ENCODE data around the gene ACTA1.
"Not testable (repeated sequence)": the region's sequence is repeated elsewhere in the genome, so short reads cannot be mapped to it uniquely, and the experiment has no call there.

ACTA1 gene

GRCh38 chr1:229409616-229410369 is 24.1 kb downstream of the ACTA1 start:
- DNase-seq (ENCODE audit: low read depth in 2 of 3, low spot score in 2 of 3) = no peak

GRCh38 chr1:229408458-229409037 is 25.3 kb downstream of the ACTA1 start:
- DNase-seq (ENCODE audit: low read depth in 2 of 3, low spot score in 2 of 3) = no peak

GRCh38 chr1:229407206-229408026 is 26.5 kb downstream of the ACTA1 start:
- DNase-seq (ENCODE audit: low read depth in 2 of 3, low spot score in 2 of 3) = no peak

GRCh38 chr1:229406798-229407197 is 27.1 kb downstream of the ACTA1 start:
- DNase-seq (ENCODE audit: low read depth in 2 of 3, low spot score in 2 of 3) = no peak

- no peak for DNase-seq (ENCODE audit: low read depth in 2 of 3, low spot score in 2 of 3)
Observed at GRCh38 chr1:229403573-229403972, 30.3 kb downstream of the ACTA1 start.

GRCh38 chr1:229402993-229403392 is 30.9 kb downstream of the ACTA1 start:
- no peak for DNase-seq (ENCODE audit: low read depth in 2 of 3, low spot score in 2 of 3)

- DNase-seq (ENCODE audit: low read depth in 2 of 3, low spot score in 2 of 3) = not testable (repeated sequence)
Observed at GRCh38 chr1:229402329-229402728, 31.6 kb downstream of the ACTA1 start.

GRCh38 chr1:229397762-229398161 is 36.1 kb downstream of the ACTA1 start:
- no peak for DNase-seq (ENCODE audit: low read depth in 2 of 3, low spot score in 2 of 3)

GRCh38 chr1:229396585-229397206 is 37.2 kb downstream of the ACTA1 start:
- no peak for DNase-seq (ENCODE audit: low read depth in 2 of 3, low spot score in 2 of 3)

GRCh38 chr1:229394517-229394916 is 39.4 kb downstream of the ACTA1 start:
- DNase-seq (ENCODE audit: low read depth in 2 of 3, low spot score in 2 of 3) = not testable (repeated sequence)

GRCh38 chr1:229392936-229393335 is 41.0 kb downstream of the ACTA1 start:
- DNase-seq (ENCODE audit: low read depth in 2 of 3, low spot score in 2 of 3) = no peak

GRCh38 chr1:229390130-229390529 is 43.8 kb downstream of the ACTA1 start:
- no peak for DNase-seq (ENCODE audit: low read depth in 2 of 3, low spot score in 2 of 3)

- DNase-seq (ENCODE audit: low read depth in 2 of 3, low spot score in 2 of 3) = no peak
Observed at GRCh38 chr1:229388897-229389580, 44.9 kb downstream of the ACTA1 start.

GRCh38 chr1:229385853-229386456 is 47.9 kb downstream of the ACTA1 start:
- DNase-seq (ENCODE audit: low read depth in 2 of 3, low spot score in 2 of 3) = no peak

GRCh38 chr1:229384822-229385221 is 49.1 kb downstream of the ACTA1 start:
- no peak for DNase-seq (ENCODE audit: low read depth in 2 of 3, low spot score in 2 of 3)

- DNase-seq (ENCODE audit: low read depth in 2 of 3, low spot score in 2 of 3) = no peak
Observed at GRCh38 chr1:229383961-229384360, 49.9 kb downstream of the ACTA1 start.

- no peak for DNase-seq (ENCODE audit: low read depth in 2 of 3, low spot score in 2 of 3)
Observed at GRCh38 chr1:229383188-229383587, 50.7 kb downstream of the ACTA1 start.

Measured in activated CD8-positive, alpha-beta memory T cell treated with anti-CD3 and anti-CD28 coated beads for 48 hours (primary cell).